ENCODE measurements around the gene TVP23C.

The TVP23C gene

DNA sequence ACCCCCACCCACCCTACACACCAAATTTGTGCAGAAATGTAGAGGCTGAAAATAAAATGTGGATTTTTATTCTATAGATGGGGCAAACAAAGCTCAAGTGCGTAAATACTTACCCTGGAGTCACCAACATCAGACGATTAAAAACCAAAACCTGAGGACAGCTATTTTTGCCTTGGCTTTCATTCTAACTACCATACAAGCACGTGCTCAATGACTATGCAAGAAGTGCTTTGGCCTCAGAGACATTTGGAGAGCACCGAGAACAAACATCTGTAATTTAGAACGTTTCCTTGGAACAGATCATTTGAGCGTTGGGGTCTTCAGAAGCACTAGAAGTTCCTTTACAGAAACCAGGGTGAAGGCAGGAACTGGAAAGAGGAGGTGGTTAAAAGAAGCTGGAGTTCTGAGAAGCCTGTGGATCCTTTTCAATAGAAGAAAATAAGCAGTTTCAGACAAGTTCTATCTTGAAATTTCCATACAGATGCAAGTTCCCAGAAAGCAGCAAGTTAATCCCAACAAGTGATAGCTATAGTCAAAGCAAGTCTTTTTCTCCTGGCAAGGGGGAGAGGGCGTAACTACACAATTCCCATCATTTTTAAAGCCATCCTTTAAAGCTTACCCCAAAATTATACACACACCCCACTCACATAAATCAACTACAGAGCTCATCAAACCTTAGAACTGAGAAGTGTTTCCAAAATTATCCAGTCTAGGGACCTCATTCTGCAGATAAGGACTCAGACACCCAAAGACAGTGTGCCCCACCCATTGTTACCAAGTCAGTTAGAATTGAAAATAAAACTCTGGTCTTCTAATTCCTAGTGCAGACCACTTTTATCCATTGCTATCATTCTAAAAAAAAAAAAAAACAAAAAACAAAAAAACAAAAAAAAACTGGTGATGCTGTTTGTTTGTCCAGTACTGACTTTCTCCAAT lies 66.3 kb downstream of the TVP23C start:
- no peak for DNase-seq (ENCODE audit: low read depth in 3 of 3)

DNA sequence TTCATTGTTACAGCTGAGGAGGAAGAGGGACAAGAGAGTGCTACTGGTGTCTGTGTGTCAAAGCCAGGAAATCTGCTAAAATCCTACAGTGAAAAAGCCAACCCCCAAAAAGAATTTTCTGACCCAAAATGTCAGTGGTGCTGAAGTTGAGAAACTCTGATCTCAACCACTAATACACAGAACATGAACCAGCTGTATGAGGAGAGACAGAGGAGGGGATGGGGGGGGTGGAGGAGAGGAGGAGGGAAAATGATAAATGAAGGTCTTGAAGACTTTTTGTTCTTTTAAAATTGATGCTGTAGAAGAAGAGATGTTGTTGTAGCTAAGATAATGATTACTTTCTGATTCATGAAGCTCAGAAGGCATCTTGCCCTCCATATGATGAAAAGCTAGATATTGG lies 68.5 kb downstream of the TVP23C start:
- no peak for DNase-seq (ENCODE audit: low read depth in 3 of 3)

DNA sequence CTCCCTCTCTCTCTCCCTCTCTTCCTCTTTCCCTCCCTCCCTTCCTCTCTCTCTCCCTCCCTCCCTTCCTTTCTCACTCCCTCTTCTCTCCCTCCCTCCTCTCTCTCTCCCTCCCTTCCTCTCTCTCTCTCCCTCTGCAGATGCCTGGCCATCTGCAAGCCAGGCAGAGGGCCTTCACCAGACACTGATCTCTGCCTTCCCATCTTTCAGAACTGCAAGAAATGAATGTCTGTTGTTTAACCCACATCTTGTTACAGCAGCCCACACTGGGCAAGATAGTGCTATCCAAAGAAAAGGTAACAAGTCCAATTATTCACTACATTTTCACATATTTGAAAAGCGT lies 69.6 kb downstream of the TVP23C start:
- no peak for DNase-seq (ENCODE audit: low read depth in 3 of 3)

DNA sequence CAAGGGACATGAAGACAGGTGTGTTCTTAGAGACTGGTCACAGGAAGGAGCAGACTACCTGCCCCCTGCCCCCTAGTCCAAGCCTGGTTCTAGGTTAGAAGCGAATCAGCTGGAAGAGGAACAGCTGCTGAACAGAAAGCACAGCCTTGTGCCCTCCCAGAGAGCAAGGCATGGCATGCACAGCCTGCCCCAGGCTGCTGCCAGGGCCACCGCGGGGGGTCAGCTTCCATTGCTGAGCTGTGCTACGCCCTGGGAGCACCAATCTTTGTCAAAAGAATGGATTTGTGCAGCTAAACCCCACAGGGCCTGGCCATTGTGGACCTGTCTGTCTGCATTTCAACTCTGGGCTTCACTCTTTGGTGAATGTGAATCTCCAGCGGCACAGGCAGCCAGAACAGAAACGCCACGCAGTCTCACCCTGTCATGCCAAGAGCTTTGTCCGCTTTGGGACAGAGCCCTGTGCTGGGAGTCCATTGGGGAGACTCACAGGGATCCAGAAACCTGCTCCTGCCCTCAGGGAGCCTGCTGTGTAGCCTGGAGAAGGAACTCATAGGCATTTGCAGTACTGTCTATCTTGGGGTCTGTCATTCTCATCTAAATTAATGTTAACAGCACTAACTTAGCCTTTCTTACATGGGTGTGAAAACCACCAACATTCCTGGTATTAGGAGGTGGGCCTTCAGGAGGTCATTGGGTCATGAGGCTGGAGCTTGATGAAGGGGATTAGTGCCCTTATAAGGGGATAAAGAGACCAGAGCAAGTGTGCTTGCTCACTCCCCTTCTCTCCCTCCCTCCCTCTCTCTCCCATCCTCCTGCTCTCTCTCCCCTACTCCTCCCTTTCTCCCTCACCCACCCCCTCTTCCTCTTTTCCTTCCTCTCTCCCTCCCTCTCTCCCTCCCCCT lies 70.2 kb downstream of the TVP23C start:
- DNase-seq (ENCODE audit: low read depth in 3 of 3), result no peak

DNA sequence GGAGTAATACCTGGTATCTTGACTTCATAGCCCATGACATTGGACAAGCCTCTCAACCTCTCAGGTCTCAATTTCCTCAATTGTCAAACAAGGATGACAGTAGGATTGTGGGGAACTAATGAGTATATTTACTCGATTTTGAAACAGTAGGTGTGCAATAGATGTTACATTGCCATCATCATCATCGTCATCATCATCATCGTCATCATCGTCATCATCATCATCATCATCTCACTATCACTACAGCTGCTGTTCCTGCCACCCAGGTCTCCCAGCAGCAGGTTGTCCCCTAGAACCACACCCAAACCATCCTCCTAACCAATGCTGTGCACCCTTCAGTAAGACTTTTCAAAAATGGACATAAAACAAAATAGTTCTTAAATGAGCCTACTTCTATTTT lies 71.1 kb downstream of the TVP23C start:
- no peak for DNase-seq (ENCODE audit: low read depth in 3 of 3)

DNA sequence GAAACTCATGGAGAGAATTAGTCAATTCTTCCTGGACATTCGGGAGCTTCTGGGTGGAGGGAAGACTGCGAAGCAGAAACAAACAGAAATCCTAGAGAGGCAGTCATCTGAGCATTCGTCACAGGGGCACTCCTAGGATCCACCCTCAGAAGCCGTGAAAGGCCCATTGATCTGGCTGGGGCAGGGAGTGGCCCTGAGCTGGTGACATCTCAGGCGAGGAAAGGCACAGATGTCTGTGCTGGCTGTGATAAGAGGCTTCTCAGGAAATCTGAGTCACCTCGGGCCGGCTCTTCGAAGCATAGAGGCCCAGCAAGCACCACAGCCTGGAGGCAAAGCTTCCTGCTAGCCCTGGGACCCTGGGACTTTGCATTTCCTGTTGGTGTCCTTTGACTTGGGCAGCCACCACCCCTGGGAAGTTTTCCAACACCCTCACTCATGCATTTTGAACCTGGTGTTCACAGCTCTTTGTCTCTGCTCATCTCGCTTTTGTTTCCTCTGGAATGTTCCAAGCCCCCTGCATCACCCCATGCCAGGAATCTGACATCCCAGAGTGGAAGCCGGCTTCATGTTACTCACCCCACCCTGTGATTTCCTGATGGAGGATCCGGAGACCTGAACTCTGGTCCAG lies 72.5 kb downstream of the TVP23C start:
- peak in 1 of 3 donors; percentile 48 for DNase-seq (ENCODE audit: low read depth in 3 of 3)

DNA sequence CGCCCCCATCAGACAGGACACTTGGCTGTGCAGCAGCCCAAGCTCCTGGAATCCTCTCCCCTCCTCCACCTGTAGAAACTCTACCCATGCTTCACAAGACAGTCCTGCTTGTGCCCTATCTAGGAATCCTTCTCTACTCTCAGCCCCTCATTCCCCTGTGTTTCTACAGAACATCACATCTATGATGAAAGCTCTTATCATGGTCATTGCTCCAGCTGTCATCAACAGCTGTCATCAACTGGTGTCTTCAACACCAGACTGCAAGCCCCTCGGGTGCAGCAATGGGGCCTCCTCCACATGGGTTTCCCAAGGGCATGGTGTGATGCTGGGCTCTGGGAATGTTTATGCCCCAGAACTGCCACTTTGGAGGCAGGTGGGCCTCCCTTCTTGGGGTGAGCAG lies 74.7 kb downstream of the TVP23C start:
- DNase-seq (ENCODE audit: low read depth in 3 of 3), result no peak

DNA sequence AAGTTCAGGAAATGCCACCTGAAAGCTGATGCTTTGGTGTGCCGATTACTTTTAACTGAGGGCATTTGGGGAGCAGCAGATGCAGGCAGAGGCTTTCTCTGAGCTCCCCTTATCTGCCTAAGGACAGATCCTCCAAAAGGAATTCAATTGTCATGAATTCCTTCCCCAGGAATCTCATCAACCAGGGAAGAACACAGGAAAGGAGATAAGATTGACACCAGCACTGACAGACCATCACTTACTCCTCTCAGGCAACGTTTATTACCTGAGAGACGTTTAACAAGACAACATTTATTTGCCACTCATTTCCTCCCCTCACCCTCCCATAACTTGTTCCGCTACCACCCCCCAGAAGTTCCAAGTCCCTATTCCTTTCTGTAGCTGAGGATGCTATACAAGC lies 78.2 kb downstream of the TVP23C start:
- no peak for DNase-seq (ENCODE audit: low read depth in 3 of 3)

DNA sequence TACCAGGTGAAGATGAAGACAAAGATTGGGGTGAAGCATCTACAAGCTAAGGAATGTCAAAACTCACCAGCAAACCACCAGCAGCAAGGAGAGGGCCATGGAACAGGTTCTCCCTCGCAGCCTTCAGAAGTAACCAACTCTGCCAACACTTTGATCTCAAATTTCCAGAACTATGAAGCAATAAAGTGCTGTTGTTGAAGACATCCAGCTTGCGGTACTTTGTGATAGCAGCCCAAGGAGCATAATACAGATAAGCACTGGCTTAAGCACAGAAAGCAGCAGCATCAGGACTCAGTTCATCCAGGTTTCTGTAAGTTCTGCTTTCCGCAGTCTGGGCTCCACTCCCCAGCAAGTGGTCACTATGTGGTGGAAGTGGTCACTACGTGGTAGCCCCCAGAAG lies 79.9 kb downstream of the TVP23C start:
- DNase-seq (ENCODE audit: low read depth in 3 of 3), result no peak

DNA sequence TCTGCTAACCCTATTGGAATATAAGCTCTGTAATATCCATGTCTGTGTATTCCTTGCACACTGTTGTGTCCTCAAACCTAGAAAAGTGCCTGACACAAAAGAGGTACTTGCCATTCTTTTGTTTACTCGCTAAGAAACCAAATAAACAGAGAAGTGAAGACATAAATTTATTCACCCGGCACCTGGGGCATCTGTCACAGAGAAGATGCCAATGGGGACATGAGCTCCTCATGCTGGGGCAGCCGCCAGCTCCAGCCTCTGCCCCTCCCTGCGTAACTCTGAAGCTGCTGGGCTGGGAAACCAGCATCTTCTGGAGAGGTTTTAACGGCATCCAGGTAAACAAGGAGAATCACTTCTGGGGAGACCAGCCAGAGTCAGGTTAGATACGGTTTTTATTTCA lies 80.8 kb downstream of the TVP23C start:
- no peak for DNase-seq (ENCODE audit: low read depth in 3 of 3)

DNA sequence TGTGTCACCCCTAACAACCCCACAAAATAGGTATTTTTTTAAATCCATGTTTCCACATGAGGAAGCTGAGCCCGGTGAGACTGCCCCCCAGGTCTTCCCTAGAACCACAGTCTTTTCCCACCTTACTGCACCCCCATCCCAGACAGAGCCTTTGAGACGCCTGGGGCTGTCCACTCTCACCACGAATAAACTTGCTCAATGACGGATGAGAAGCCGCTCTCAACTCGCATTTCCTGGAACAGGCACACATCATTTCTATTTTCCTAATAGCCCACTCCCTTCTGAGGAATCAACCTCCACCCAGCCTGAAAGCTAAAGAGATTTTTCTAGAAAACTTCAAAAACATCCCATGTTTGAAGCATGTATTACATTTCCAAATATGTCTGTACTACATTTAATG lies 81.8 kb downstream of the TVP23C start:
- DNase-seq (ENCODE audit: low read depth in 3 of 3), result no peak

DNA sequence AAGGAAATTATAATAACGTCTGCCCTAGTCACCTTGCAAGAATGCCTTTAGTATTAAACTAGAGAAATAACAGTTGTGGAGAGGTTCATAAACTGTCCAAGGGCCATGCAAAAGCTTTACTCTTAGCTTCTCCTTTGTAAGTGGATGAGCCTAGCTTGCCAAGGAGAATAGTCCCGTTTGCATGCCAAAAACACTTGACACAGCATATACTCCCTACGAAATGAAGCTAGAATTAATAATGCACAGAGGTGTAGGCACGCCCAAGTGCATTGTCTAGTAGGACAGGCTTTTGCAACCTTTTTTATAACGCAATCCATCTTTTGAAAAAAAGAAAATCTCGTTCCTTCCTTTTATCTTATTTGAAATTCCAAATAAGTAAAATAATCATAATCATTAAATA lies 83.1 kb downstream of the TVP23C start:
- no peak for DNase-seq (ENCODE audit: low read depth in 3 of 3)

DNA sequence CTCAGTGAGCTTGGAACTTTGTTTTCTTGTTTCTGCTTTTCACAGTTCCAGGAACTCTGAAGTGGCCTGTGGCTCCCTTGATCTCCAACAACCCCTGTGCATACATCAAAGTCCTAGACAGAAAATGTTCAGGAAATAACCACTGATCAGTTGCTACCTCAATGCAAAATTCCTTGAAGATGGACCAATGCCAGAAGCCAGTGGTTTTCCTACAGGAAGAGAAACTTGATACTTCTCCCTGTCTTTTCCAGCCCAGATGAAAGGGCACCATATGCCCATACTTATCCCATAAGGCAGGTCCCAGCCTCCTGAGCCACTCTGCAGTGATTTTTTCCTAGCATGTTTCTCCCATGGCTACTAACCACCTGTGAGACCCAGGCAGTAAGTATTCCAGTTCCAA lies 83.6 kb downstream of the TVP23C start:
- no peak for DNase-seq (ENCODE audit: low read depth in 3 of 3)

DNA sequence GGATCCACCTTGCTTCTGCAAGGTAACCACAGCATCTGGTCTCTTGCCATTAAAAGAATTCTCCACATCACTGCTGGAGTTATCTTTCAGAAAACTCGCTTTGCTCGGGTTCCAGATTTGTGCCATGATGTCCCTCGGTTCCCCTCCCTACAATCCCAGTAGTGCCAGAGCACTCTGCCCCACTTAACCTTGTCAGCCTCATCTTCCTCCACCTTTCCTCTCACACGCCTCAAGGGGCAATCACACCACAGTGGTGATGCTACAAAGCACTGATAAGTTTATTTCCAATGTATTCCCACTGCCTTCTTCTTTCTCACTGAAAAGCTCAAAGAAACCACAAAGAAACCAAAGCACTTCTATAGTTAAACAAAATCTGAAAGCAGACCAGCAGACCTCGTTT lies 84.4 kb downstream of the TVP23C start:
- DNase-seq (ENCODE audit: low read depth in 3 of 3), result no peak

DNA sequence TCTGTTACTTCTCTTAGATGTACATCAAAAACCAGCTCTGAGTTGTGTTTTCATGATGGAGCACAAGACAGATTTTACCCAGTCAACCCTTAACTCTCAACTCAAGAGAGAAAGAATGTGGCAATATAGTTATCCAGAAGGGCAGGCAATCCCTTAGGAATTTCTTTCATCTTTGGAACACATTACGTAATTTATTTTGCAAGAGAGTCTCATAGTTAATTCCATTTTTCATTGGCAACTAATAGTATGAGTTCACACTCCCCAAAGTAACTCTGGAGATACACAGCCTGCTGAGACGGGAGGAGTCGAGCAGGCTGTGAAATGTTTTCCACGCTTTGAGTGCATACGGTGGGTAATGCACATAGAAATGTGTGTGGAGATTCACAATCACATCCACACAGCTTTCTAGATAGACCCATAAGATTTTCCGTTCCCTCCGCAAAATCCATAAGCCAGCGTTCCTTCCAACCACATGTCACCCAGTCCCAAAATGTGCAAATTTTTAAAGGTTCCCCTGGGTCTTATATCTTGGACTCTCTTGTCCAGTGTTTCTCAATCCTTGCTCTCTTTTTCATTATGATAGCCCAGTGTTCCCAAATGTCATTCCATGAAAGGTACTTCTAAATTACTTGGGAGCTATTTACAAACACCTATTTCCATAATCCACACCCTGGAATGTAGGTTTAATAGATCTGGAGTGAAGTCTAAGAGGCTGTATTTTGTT lies 87.5 kb downstream of the TVP23C start:
- no peak for DNase-seq (ENCODE audit: low read depth in 3 of 3)

DNA sequence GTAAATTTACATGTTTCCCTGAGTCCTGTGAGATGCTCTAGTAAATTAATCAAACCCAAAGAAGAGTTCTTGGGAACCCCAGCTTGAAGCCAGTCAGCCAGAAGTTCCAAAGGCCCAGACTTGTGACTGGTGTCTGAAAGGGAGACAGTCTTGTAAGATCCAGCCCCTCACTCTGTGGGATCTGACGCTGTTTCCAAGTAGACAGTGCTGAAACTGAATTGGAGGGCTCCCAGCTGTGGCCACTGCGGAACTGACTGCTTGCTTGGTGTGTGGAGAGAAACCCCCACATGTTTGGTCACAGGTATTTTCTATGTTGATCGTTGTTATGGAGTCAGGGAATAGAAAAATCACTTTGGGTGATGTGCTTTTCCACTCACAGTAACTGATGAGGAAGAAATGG lies 90.4 kb downstream of the TVP23C start:
- no peak for DNase-seq (ENCODE audit: low read depth in 3 of 3)

DNA sequence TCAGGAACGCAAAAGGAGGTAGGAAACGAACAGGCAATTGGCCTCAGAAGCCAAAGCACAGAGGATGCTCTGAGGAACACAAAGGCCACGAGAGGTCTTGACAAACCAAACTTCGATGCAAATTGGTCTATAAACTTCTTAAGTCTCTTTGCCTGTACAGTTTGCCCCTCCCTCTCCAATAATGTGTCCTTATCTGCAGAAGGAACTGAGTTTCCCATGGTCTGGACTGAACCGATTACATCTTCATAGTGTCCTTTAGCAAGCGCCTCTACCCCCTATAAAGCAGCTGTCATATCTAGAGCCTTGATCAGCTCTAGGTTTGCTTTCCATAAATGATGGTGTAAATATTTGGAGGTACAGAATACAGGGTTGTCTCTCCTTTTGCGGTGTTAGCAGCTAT lies 92.7 kb downstream of the TVP23C start:
- no peak for DNase-seq (ENCODE audit: low read depth in 3 of 3)

DNA sequence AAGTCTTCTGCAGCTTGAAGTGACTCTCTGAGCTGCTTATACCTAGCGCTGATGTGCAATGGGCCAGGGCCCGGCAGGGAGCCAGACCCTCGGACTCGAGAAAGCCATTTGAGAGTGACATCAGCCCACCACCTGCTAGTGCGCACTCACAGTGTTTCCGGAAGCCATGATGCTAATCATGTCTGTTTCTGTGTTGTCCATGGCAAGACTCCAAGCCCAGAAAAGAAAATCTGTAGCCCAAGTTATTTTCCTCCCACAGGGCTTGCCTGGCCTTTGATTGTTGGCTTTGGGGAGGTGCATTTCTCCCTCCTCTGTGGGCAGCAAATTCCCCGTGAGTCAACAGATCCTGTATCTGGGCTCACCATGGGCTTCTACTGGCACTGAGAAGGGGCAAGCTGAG lies 94.0 kb downstream of the TVP23C start:
- no peak for DNase-seq (ENCODE audit: low read depth in 3 of 3)

DNA sequence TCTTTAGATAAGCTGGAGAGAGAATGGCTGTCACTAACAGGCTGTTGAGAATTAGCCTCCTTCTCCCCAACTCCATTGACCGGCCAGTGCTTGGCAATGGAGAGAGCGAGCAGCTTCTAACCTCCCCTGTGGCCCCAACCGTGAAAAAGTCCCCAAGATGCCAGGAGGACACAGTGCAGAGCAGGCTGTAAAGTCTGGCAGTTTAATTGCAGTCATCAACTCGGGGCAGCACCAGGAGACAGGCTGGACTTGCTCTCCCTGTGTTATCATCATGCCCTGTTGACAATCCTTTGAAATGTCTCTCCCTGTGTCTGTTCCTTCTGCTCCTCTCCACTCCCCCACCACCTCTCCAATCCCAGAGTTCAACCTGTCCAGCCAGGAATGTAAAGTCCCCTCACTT lies 95.2 kb downstream of the TVP23C start:
- no peak for DNase-seq (ENCODE audit: low read depth in 3 of 3)

DNA sequence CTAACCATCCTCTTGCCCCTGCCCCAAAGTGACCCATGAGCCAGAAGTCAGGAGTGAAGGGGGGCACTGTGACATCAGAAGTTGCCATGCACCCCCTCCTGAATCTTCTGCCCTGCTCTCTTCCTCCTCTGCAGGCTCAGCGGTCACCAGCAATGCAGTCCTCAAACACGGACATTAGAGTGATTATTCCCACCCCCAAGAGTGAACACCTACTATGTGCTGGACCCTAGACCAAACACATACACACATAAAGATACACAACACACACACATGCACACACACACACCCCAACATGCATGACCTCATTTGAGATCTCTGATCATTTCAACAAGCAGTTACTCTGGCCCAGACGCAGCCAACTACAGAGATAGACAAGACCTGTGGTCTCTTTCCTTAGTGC lies 95.7 kb downstream of the TVP23C start, which contains the start of gene CDRT4:
Gene CDRT4, minus strand, starts transcription at position 30 of the 400 bp plus-strand sequence. CDS start 27,383 bp downstream, outside the sequence.
- no peak for DNase-seq (ENCODE audit: low read depth in 3 of 3)

DNA sequence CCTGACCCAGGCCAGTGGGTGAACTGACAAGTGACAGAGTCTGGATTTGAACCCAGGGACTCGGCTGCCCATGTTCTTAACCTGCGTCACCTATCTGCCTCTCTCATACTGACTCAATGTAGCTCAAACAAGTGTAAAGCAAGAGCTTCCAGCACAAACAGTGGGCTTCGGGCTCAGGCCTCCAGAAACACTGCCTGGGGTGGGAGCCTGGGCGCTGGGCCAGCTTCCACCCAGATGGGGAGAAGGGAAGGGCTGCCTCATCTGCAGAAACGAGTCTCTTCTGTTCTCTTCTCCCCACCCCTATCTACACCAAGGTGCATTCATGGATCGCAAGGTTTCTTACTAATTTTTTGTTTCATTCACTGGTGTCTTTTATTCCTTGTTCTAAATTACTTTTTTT lies 97.2 kb downstream of the TVP23C start:
- no peak for DNase-seq (ENCODE audit: low read depth in 3 of 3)
